MM.1S (cell line): Measurements from ENCODE around the gene FCN3.
A peak's percentile ranks its signal among the peaks of the same experiment; 100 is the strongest.

Experiments used
- DNase-seq: peaks from one replicate; pipeline ENCODE4 v3.0.0-alpha.2; 2015
- H2AFZ ChIP-seq: fragments of 300-600 bp; sonication (generic); 2 replicates; pipeline ENCODE4 v1.6.0; 2016; ENCODE audit warnings: antibody characterized with exemption, low read length
- H3F3A ChIP-seq: fragments of 300-600 bp; sonication (generic); 2 replicates; pipeline ENCODE4 v1.6.1; 2016; ENCODE audit warnings: mild to moderate bottlenecking, antibody characterized with exemption, low read length, moderate library complexity, mixed read lengths; ENCODE audit not compliant: insufficient read depth
- H3K27ac ChIP-seq: fragments of 300-600 bp; sonication (generic); 2 replicates; pipeline ENCODE4 v1.5.1; 2016; ENCODE audit warnings: mild to moderate bottlenecking, low read length
- H3K27me3 ChIP-seq: fragments of 300-600 bp; sonication (generic); replicated peaks from 2 replicates; pipeline ENCODE4 v1.6.0; 2016; ENCODE audit warnings: low read length; ENCODE audit not compliant: insufficient read depth
- H3K36me3 ChIP-seq: fragments of 300-600 bp; sonication (generic); replicated peaks from 2 replicates; pipeline ENCODE4 v1.6.1; 2016; ENCODE audit warnings: mild to moderate bottlenecking, low read length, mixed read lengths; ENCODE audit not compliant: insufficient read depth
- H3K4me1 ChIP-seq: fragments of 300-600 bp; sonication (generic); 2 replicates; pipeline ENCODE4 v1.6.1; 2016; ENCODE audit warnings: low read length, mixed read lengths
- H3K4me2 ChIP-seq: fragments of 300-600 bp; sonication (generic); 2 replicates; pipeline ENCODE4 v1.6.0; 2016; ENCODE audit warnings: low read depth, low read length
- H3K4me3 ChIP-seq: fragments of 300-600 bp; sonication (generic); 2 replicates; pipeline ENCODE4 v1.5.1; 2016; ENCODE audit warnings: low read length, mixed read lengths
- H3K79me2 ChIP-seq: fragments of 300-600 bp; sonication (generic); 2 replicates; pipeline ENCODE4 v1.6.1; 2016; ENCODE audit warnings: mixed run types, low read length, mixed read lengths
- H3K9ac ChIP-seq: fragments of 300-600 bp; sonication (generic); 2 replicates; pipeline ENCODE4 v1.6.1; 2016; ENCODE audit warnings: low read length, mixed read lengths
- H3K9me2 ChIP-seq: fragments of 300-600 bp; sonication (generic); replicated peaks from 2 replicates; pipeline ENCODE4 v1.6.1; 2016; ENCODE audit warnings: mild to moderate bottlenecking, low read length, mixed read lengths; ENCODE audit not compliant: insufficient read depth
- H3K9me3 ChIP-seq: fragments of 300-600 bp; sonication (generic); replicated peaks from 2 replicates; pipeline ENCODE4 v1.6.1; 2016; ENCODE audit warnings: mild to moderate bottlenecking, low read length, mixed read lengths; ENCODE audit not compliant: insufficient read depth
- H4K20me1 ChIP-seq: fragments of 300-600 bp; sonication (generic); 2 replicates; pipeline ENCODE4 v1.6.1; 2016; ENCODE audit warnings: mild to moderate bottlenecking, low read length, moderate library complexity, mixed read lengths; ENCODE audit not compliant: insufficient read depth
- EZH2 ChIP-seq: fragments of 300-600 bp; sonication (generic); optimal IDR thresholded peaks from 2 replicates; pipeline ENCODE3; 2017; ENCODE audit warnings: low read depth, mild to moderate bottlenecking, antibody characterized with exemption, low read length, mixed read lengths
- EZH2phosphoT487 ChIP-seq: fragments of 300-600 bp; sonication (generic); IDR thresholded peaks from 2 replicates; pipeline ENCODE4 v1.6.1; 2018; ENCODE audit warnings: antibody characterized with exemption, low read length
- TF ChIP-seq, protein P1 (sequence below): fragments of 300-600 bp; sonication (generic); IDR thresholded peaks from 2 replicates; pipeline ENCODE4 v1.5.1; 2016; ENCODE audit warnings: antibody characterized with exemption, low read length, mixed read lengths

The FCN3 gene

DNA sequence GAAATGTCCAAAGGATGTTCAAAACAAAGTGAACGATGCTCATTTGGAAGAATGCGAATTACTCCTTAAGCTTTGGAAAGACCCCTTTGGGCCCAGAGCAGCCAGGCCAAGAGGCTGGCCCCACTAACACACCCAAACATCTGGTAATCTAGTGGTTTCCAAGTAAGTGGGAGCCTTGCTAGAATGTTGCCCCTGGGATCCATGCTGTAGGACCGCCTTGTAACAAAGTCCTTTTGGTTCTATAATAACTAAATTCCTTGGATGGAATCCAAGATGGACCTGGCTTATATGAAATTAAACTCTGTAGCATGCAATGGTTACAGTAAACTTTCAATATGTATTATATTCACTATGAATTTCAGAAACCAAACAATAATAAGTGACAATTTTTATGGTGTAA is 43.1 kb upstream of the FCN3 start:
- peak overlapping the region; percentile 30; the same call in 1 of the 2 replicates for H3K4me2 ChIP-seq
- H4K20me1 ChIP-seq, result no peaks in the 10 kb centered on the region
- no peaks in the 10 kb centered on the region for H3K36me3 ChIP-seq
- H3K9me3 ChIP-seq, result no peaks in the 10 kb centered on the region
- 0 out of 2 replicates have a peak, but pooled peaks cover 9% of the 10 kb centered on the region for H3F3A ChIP-seq
- H2AFZ ChIP-seq, result no peak overlapping the region
- peaks cover 21% of the 10 kb centered on the region for H3K4me1 ChIP-seq
- H3K79me2 ChIP-seq, result peaks cover 47% of the 10 kb centered on the region
- peak overlapping the region; percentile 32; the same call in 1 of the 2 replicates for H3K9ac ChIP-seq
- peak overlapping the region; percentile 77; the same call in 1 of the 2 replicates for H3K27ac ChIP-seq
- no peaks in the 10 kb centered on the region for H3K27me3 ChIP-seq
- H3K4me3 ChIP-seq, result no peak overlapping the region
- H3K9me2 ChIP-seq, result no peaks in the 10 kb centered on the region
- TF ChIP-seq, protein P1, sequence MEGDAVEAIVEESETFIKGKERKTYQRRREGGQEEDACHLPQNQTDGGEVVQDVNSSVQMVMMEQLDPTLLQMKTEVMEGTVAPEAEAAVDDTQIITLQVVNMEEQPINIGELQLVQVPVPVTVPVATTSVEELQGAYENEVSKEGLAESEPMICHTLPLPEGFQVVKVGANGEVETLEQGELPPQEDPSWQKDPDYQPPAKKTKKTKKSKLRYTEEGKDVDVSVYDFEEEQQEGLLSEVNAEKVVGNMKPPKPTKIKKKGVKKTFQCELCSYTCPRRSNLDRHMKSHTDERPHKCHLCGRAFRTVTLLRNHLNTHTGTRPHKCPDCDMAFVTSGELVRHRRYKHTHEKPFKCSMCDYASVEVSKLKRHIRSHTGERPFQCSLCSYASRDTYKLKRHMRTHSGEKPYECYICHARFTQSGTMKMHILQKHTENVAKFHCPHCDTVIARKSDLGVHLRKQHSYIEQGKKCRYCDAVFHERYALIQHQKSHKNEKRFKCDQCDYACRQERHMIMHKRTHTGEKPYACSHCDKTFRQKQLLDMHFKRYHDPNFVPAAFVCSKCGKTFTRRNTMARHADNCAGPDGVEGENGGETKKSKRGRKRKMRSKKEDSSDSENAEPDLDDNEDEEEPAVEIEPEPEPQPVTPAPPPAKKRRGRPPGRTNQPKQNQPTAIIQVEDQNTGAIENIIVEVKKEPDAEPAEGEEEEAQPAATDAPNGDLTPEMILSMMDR, result no peak
- TF ChIP-seq EZH2, result no peak
- no peak for TF ChIP-seq EZH2phosphoT487
- DNase-seq, result no peak

DNA sequence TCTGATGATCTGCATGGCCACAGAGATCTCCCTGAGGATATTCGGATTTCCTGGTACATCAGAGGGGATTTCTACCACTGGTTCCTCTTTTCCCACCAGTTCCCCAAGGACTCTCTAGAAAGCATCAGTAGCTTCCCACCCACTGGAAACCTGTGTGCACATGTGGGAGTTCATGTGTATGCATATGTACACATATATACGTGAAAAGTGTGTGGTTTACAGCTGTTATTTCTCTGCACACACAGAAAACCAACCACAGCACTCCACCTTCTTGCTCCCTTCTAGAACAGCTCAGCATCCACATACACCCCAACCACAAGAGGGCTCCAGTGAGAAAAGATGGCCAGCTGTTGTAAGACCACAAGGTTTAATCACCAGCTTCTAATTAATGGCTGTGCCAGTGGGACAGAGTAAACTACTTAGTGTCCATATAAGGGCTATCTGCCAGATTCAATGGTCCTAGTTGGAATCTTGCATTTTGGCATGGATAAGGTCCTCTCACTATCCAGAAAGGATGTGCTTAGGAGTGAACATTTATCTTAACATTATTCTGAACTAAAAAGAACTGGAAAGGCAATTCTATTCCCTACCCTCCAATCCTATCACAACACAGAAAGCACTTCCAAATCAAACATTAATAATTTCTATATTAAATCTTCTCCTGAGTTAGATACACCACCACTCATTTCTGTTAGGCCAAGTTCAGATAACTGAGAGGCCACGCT is 41.9 kb upstream of the FCN3 start:
- H3K36me3 ChIP-seq, result no peaks in the 10 kb centered on the region; the same call in 1 of the 2 replicates
- peaks cover 40% of the 10 kb centered on the region for H3K79me2 ChIP-seq
- no peaks in the 10 kb centered on the region for H3K9me2 ChIP-seq
- 0 out of 2 replicates have a peak, but pooled peaks cover 9% of the 10 kb centered on the region for H3F3A ChIP-seq
- no peak overlapping the region for H3K27ac ChIP-seq
- peaks cover 21% of the 10 kb centered on the region for H3K4me1 ChIP-seq
- peak; percentile 74 for DNase-seq
- TF ChIP-seq, protein P1, result peak; percentile 84
- no peak for TF ChIP-seq EZH2phosphoT487
- no peak overlapping the region for H3K9ac ChIP-seq
- no peaks in the 10 kb centered on the region for H3K9me3 ChIP-seq
- no peak overlapping the region for H3K4me3 ChIP-seq
- H2AFZ ChIP-seq, result no peak overlapping the region
- H3K4me2 ChIP-seq, result no peak overlapping the region
- H3K27me3 ChIP-seq, result no peaks in the 10 kb centered on the region
- H4K20me1 ChIP-seq, result no peaks in the 10 kb centered on the region

DNA sequence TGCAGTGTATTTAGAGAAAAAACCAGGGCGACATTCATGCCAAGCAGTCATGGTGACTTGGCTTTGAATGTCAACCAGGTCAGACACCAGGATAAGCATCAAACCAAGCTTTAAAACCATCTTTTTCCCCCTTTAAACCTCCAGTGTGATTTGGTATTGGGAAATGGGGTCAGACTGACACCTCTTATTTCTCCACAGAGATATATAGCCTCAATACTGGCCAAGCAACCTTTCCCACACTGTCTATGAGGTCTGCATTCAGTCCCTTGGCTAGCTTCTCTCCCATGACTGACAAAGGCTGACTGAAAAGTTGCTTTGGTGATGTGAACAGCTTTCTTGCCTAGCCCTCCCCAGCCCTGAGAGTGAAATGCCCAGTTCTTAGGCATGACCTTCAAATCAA is 39.5 kb upstream of the FCN3 start:
- H4K20me1 ChIP-seq, result no peaks in the 10 kb centered on the region
- no peak overlapping the region for H3K27ac ChIP-seq
- H3K79me2 ChIP-seq, result peaks cover 20% of the 10 kb centered on the region
- TF ChIP-seq EZH2, result no peak
- no peak for TF ChIP-seq EZH2phosphoT487
- TF ChIP-seq, protein P1, result no peak
- H3K4me3 ChIP-seq, result no peak overlapping the region
- H3K9ac ChIP-seq, result no peak overlapping the region
- 0 out of 2 replicates have a peak, but pooled peaks cover 6% of the 10 kb centered on the region for H3F3A ChIP-seq
- no peaks in the 10 kb centered on the region; the same call in 1 of the 2 replicates for H3K36me3 ChIP-seq
- no peaks in the 10 kb centered on the region for H3K9me2 ChIP-seq
- H3K4me1 ChIP-seq, result peaks cover 16% of the 10 kb centered on the region
- H3K9me3 ChIP-seq, result no peaks in the 10 kb centered on the region
- no peak overlapping the region for H2AFZ ChIP-seq
- no peaks in the 10 kb centered on the region for H3K27me3 ChIP-seq
- DNase-seq, result no peak
- H3K4me2 ChIP-seq, result no peak overlapping the region
